Upper lobe of right lung (tissue), 1 donor: ENCODE measurements around the gene PDE2A. TPM values are rescaled to one million over a fixed set of nuclear protein-coding genes. Genes with fewer than 3 reads are reported as not detected.

Source experiments
- ATAC-seq: fragments of 200-7000 bp; cut with Tn5 transposase; one replicate; pipeline ENCODE4 v1.9.1; 2020; ENCODE audit warnings: mild to moderate bottlenecking, moderate library complexity
- DNase-seq: peaks from one replicate; pipeline ENCODE4 v3.0.0-alpha.2; 2020
- H3K27ac ChIP-seq: fragments of 200-600 bp; one replicate; pipeline ENCODE4 v1.8.0; 2022
- H3K27me3 ChIP-seq: fragments of 200-600 bp; one replicate; pipeline ENCODE4 v1.8.0; 2022; ENCODE audit warnings: mild to moderate bottlenecking
- H3K36me3 ChIP-seq: fragments of 200-600 bp; one replicate; pipeline ENCODE4 v1.8.0; 2022
- H3K4me1 ChIP-seq: fragments of 200-600 bp; one replicate; pipeline ENCODE4 v1.8.0; 2022
- H3K4me3 ChIP-seq: fragments of 200-600 bp; one replicate; pipeline ENCODE4 v1.8.0; 2022; ENCODE audit warnings: mild to moderate bottlenecking
- H3K9me3 ChIP-seq: fragments of 200-600 bp; one replicate; pipeline ENCODE4 v1.8.0; 2022
- intact Hi-C: fragments of 100-400 bp; cut with DNase I; formaldehyde crosslinking; loops from one replicate; pipeline ENCODE4 v1.11.0; 2022
- total RNA-seq: library from RNA; stranded (reverse); fragmentation: NEBNext Ultra II Directional; extraction: Animal tissue kit (Norgen Biotek cat#: 25700); gene quantifications from one replicate; pipeline ENCODE4 v1.2.1, GENCODE V29; 2021
- TF ChIP-seq, protein P1 (sequence below): fragments of 200-600 bp; IDR thresholded peaks from one replicate; pipeline ENCODE4 v1.8.0; 2022; ENCODE audit warnings: antibody characterized with exemption
- donor health status: DM: no; HTN: yes; CAD: no; lungs with severe emphysema.

Gene PDE2A
- total RNA-seq, 1 donor from 2014 or later: 27.3 TPM

DNA sequence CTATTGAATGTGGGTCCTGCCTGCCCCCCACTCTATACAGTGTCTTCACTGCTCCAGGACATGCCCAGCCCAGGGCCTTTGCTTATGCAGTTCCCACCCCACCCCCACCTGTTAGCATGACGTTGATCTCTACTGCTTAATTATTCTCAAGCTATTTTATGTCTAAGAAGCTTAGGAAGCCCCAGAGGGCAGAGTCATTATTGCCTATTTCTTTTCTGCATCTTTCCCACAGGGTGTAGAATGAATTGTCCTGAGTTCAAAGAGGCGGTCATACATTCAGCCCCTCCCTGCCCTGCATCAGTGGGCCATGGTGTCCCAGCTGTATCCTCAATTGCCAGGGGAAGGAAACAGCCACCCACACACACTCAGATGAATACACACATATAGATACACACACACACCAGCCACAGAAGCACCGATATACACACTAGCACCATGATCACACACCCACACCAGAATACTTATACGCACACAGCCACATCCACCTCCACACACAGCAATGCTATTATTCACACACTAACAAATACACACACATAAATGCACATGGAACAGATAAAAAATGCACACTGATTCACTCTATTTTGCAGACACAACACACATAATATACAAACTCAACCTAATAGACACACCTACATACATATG lies 1.5 kb downstream of the PDE2A start:
- TF ChIP-seq, protein P1, sequence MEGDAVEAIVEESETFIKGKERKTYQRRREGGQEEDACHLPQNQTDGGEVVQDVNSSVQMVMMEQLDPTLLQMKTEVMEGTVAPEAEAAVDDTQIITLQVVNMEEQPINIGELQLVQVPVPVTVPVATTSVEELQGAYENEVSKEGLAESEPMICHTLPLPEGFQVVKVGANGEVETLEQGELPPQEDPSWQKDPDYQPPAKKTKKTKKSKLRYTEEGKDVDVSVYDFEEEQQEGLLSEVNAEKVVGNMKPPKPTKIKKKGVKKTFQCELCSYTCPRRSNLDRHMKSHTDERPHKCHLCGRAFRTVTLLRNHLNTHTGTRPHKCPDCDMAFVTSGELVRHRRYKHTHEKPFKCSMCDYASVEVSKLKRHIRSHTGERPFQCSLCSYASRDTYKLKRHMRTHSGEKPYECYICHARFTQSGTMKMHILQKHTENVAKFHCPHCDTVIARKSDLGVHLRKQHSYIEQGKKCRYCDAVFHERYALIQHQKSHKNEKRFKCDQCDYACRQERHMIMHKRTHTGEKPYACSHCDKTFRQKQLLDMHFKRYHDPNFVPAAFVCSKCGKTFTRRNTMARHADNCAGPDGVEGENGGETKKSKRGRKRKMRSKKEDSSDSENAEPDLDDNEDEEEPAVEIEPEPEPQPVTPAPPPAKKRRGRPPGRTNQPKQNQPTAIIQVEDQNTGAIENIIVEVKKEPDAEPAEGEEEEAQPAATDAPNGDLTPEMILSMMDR: no peak
- ATAC-seq: no peak
- no peak for DNase-seq
- no peak overlapping the region for H3K27ac ChIP-seq
- H3K27me3 ChIP-seq: peaks cover 51% of the 10 kb centered on the region
- intact Hi-C loops: no loop called here
- H3K9me3 ChIP-seq: no peaks in the 10 kb centered on the region
- H3K4me3 ChIP-seq: no peak overlapping the region
- H3K36me3 ChIP-seq: no peaks in the 10 kb centered on the region
- no peaks in the 10 kb centered on the region for H3K4me1 ChIP-seq

DNA sequence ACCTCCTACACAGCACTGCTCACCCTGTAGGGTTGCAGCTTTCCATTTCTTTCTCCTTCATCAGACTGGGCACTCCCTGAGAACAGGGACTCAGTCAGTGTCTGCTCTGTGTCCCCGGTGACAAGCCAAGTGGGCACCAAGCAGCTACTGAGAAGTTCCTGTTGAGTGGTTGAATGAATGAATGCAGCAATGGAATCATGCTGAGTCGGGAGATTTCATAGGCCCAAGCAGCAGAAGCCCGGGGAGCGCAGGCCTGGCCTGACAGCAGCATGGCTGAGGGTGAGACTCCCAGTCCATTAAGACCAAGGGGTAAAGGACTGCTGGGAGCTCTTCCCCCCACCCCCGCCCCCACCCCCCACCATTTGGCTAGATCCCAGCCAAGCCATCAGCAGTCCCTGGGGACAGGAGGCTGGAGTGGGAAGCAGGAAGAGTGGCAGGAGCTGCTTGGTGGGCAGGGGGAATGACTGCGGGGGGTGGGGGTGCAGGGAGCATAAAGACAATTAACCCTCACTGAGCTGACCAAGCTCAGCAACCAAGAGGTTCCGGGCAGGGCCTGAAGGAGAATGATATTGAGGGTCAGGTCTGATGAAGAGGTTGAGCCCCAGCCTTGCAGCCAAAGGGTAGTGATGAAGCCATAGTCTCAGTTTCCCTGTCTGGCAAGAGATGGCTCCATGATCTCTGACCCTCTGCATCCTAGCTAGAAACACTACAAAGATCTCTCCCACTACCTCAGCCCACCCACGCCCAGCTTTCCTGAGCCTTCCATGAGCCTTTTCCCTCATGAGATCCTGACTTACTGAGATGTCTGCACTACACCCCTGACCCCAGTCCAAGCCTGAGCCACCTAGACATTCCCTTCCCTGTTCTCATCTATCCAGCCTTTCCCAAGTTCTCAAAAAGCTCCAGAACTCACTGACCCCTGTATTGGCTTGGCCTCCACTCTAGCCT lies 2.8 kb downstream of the PDE2A start:
- H3K27ac ChIP-seq: no peak overlapping the region
- TF ChIP-seq, protein P1: no peak
- no peaks in the 10 kb centered on the region for H3K4me1 ChIP-seq
- ATAC-seq: no peak
- no peak for DNase-seq
- peaks cover 42% of the 10 kb centered on the region for H3K27me3 ChIP-seq
- no peaks in the 10 kb centered on the region for H3K36me3 ChIP-seq
- H3K9me3 ChIP-seq: no peaks in the 10 kb centered on the region
- H3K4me3 ChIP-seq: no peak overlapping the region
- intact Hi-C loops: no loop called here

DNA sequence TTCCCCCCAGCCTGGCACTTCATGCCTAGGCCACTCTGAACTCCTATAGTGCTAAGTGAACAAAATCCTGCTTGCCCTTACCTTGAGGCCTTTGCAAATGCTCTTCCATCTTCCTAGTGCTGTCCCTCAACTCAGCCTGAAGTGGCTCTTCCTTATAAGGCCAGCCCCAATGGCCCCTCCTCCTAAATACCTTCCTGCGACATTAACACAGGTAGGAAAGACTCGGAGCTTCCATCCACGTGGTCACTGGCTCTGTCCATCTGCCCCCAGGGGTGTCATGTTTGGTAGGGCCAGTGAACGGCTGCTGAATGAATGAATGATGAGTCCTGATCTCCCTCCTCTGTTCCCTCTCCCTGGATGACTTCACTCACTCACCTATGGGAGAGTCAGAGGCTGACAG lies 4.2 kb downstream of the PDE2A start:
- ATAC-seq: no peak
- Histone ChIP-seq H3K27ac (no peak overlapping the region), H3K36me3 (no peaks in the 10 kb centered on the region), H3K27me3 (peaks cover 28% of the 10 kb centered on the region), H3K4me1 (no peaks in the 10 kb centered on the region), H3K4me3 (no peak overlapping the region), H3K9me3 (no peaks in the 10 kb centered on the region)
- TF ChIP-seq, protein P1: no peak
- intact Hi-C loops: no loop called here
- DNase-seq: no peak

DNA sequence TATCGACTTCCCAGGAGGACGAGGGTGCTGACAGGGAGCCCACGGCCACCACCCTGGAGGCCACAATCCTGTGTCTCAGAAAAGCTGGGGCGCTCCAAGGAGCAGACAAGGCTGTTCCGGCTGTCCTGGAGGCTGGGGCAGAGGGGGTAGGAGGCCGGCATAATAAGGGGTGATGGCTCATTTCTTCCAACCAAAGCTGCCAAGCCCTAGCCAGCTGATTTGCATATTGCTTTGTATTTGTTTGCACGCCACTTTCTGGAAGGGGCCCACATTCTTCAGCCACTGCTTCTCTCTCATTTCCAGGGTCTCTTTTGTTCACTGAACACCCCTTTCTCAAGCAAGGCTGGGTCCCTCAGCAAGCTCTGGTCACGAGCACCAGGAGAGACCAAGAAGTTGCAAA lies 4.7 kb downstream of the PDE2A start:
- TF ChIP-seq, protein P1: no peak
- H3K27me3 ChIP-seq: peaks cover 23% of the 10 kb centered on the region
- no peak overlapping the region for H3K27ac ChIP-seq
- no peaks in the 10 kb centered on the region for H3K4me1 ChIP-seq
- ATAC-seq (no peak), DNase-seq (no peak)
- no peak overlapping the region for H3K4me3 ChIP-seq
- H3K9me3 ChIP-seq: no peaks in the 10 kb centered on the region
- H3K36me3 ChIP-seq: no peaks in the 10 kb centered on the region
- intact Hi-C loops: no loop called here

DNA sequence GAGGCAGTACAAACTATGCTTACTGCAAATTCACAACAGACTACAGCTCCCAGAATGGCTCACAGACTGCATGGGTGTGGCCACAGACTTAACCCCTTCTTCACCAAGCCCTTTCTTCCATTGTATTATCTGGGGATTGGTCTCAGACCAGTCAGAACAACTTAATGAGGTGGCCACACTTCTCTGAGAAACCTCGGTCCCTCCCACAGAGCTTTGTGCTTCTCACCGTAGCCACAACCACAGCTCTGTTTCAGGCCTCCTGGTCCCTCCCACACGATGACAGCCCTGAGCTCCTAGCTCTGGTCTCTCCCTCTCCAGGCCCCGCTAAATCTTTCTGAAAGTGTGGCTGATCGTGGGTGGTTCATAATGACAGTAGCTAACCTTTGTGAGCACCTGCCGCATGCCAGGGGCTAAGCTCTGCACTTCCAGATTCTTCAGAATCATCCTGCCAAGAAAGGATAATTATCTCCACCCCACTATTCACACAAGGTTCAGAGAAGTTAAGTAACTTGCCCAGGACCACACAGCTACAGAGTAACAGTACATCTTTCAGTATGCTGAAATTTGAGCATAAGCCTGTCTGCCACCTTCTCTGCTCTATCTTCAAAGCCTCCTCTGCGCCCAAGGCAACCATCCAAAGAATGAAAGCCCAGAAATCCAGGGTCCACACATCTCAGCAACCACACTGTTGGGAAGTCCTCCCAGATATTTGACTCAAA lies 5.4 kb downstream of the PDE2A start:
- H3K36me3 ChIP-seq: no peaks in the 10 kb centered on the region
- intact Hi-C loops: no loop called here
- TF ChIP-seq, protein P1: no peak
- no peak overlapping the region for H3K27ac ChIP-seq
- H3K4me1 ChIP-seq: no peaks in the 10 kb centered on the region
- H3K4me3 ChIP-seq: no peak overlapping the region
- H3K9me3 ChIP-seq: no peaks in the 10 kb centered on the region
- ATAC-seq (no peak), DNase-seq (no peak)
- peaks cover 15% of the 10 kb centered on the region for H3K27me3 ChIP-seq
